HG03139 (cell line): ENCODE data around the gene CHRM1.
"Not testable (repeated sequence)": the region's sequence is repeated elsewhere in the genome, so short reads cannot be mapped to it uniquely, and the experiment has no call there.

ENCODE experiments used
- ATAC-seq: cut with Tn5 transposase; IDR thresholded peaks from one replicate; pipeline ENCODE4 v1.9.1; 2021; ENCODE audit not compliant: unreplicated experiment

The CHRM1 gene

DNA sequence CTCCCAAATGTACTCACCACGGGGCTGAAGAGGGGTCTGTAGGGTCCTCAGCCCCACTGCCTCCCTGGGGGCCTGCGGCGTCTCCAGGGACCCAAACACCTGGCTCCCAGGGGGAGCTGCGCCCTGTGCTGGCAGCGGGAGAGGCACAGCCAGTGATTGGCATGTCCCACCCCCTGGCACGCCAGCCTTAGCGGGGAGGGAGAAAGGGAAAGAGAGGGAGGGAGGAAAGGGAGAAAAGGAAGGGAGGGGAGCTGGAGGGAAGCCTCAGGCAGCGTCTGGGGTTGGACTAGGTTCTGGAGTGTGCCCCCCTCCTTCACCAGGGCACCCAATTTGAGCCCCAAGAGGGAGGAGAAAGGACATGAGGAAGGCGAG is at the start of gene CHRM1:
Gene CHRM1, minus strand, starts transcription at position 163 of the 372 bp plus-strand sequence. CDS start 10,263 bp downstream, outside the sequence.
- ATAC-seq = no peak

DNA sequence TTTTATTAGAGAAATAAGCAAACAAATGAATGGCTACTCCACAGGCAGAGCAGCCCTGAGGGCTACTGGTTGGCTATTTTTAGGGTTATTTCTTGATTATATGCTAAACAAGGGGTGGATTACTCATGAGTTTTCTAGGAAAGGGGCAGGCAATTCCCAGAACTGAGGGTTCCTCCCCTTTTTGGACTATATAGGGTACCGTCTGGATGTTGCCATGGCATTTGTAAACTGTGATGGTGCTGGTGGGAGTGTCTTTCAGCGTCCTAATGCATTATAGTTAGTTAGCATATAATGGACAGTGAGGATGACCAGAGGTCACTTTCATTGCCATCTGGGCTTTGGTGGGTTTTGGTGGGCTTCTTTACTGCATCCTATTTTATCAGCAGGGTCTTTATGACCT is 44.4 kb upstream of the CHRM1 start:
- no peak for ATAC-seq

GRCh38 chr11:62962391-62962790 is 41.2 kb upstream of the CHRM1 start:
- no peak for ATAC-seq

- no peak for ATAC-seq
Measured at GRCh38 chr11:62961017-62961570, 39.9 kb upstream of the CHRM1 start.

- no peak for ATAC-seq
Measured at GRCh38 chr11:62959422-62959980, 38.3 kb upstream of the CHRM1 start.

DNA sequence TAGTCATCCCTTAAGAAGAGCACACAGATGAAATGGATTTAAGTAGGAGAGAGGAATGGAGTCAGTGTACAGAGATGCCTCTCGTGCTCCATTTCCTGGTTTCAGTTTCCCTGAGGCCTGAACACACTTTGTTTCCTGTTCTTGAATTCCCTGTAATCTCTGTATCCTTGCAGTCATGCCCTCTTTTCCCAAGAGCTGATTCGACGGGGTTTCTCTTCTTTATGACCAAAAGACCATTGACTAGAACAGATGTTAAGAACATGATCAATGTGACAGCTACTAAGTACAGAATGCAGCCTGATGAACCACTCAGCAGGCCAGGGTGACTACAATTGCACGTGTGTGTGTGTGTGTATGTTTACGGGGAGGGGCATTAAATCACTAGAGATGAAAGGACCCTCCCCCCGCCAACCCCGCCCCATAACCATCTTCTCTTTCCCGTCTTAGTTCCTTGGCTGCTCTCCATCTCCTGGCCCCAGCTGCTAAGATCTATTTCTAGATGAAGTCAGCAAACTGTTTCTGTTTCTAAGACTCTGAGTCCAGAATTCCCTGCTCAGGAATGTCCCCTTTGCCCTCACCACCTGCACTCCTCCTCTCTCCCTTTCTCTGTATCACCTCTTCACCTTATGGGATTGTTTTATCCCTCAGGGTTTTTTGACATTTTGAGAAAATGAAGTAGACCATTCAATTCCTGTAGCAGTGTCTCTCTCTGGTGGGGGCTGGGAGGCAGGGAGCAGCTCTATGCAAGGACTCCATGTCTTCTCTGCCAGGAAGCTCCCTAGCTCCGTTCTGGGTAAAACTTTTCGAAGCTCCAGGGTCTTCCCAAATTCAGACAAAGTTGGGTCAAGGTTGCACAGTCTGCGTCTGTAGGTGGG is 37.6 kb upstream of the CHRM1 start:
- no peak for ATAC-seq

DNA sequence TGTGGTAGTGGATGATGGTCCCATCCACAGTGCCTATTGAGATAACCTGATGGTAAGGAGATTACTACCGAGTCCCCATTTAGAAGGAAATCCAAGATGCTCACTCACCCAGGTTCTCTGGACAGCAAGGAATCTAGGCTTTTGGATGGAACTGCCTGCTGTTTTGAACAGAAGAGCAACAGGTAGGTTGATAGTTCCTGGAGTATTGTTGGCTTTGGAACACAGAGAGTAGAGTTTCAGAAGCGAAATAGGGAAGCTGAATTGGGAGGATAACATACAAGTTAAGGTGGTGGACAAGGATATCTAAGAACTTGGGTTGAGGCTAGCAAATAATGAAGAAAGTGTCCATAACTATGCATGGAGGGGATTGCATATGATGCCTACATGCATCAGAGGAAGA is 36.0 kb upstream of the CHRM1 start:
- ATAC-seq = no peak

DNA sequence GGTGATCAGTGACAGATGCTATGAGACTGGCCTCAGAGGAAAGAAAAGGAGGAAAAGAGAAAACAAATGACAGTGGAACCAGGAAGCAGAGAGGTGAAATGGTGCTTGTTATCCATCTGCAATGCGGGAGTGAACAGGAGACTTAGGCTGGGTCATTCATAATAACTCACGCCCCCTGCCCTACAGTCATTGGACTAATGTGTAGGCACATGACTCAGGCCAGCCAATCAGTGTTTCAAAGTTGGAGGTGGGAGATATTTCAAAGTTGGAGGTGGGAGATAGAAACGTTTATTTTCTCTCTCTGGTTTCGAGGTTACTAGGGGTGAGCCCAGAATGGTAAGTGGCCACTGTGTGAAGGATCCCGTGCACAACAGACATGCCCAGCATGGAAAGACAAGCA is 33.3 kb upstream of the CHRM1 start:
- ATAC-seq = no peak

GRCh38 chr11:62953811-62954210 is 32.6 kb upstream of the CHRM1 start:
- no peak for ATAC-seq

DNA sequence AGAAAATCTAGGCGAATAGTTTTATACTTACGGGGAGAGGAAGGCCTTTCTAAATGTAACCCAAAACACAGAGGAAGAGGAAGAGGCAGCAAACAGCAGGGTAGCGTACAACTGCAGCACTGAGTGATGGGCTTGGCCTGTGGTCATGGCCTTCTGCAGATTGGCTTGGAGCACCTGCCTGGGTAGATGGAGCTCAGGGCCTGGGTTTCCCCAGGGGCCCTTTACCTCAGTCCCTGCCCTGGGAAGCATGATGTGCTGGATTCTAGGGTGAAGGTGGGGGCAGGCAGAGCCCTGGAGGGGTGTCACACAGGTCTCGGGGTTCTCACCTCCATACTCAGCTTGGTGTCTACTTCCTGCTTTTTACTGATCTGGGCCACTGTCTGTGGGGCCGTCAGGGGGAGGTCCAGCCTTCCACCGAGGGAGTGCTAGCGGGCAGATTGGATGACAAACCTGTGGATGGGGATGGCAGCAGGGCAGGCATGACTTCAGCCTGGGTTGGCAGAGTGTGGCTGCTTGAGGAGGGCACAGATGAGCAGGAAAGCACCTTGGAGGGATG is 27.7 kb upstream of the CHRM1 start:
- ATAC-seq = no peak

DNA sequence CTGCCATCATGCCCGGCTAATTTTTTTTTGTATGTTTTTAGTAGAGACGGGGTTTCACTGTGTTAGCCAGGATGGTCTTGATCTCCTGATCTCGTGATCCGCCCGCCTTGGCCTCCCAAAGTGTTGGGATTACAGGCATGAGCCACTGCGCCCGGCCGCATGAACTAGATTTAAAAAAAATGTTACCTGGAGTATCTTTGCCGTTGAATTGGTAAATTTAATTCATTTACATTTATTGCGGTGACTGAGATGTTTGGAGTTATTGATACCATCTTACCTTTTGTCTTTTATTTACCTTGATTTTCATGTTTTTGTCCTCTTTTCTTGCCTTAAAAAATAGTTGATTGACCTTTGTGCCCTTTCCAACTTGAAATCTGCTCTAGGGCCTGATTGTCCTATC is 24.4 kb upstream of the CHRM1 start:
- not testable (repeated sequence) for ATAC-seq

DNA sequence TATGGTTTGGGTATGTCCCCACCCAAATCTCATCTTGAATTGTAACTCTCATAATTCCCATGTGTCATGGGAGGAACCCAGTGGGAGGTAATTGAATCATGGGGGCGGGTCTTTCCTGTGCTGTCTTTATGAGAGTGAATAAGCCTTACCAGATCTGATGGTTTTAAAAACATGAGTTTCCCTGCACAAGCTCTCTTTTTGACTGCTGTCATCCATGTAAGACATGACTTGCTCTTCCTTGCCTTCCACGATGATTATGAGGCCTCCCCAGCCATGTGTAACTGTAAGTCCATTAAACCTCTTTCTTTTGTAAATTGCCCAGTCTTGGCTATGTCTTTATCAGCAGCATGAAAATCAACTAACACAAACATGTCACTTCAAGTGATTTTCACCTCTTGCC is 16.4 kb upstream of the CHRM1 start:
- ATAC-seq = not testable (repeated sequence)

- no peak for ATAC-seq
Measured at GRCh38 chr11:62934496-62934785, 13.3 kb upstream of the CHRM1 start.

DNA sequence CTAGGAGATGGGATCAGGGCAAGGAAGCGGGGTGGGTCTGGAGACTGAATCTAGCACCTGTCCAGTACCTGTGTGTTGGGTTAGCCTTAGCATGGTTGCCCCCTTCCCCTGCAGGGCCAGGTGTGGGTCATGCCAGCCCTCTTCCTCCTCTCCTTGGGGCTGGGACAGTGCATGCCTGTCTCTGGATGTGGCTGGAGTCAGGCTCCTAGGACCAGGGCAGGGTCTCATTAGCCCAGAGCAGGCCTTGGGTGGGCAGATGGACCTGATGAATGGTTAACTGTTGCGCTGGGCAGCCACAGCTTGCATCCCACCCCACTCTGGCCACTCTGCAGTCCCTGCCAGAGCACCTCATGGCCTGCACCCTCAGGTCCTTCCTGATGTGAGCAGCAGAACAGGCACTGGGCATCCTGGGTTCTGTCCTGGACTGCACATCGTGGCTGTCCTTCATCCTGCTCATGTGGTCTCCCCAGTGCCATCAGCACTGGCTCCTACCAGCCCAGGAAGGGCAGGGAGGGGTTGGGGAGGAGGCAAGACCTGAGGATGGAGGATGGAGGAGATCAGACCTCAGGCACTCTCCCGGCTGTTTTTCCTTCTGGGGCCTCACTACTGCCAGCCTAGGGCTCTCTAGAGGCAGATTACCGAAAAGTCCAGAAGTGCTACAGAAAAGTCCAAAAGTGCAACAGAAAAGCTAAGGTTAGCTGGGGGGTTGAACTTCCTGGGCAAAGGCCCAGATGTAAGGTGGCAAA is 12.8 kb upstream of the CHRM1 start:
- ATAC-seq = no peak

DNA sequence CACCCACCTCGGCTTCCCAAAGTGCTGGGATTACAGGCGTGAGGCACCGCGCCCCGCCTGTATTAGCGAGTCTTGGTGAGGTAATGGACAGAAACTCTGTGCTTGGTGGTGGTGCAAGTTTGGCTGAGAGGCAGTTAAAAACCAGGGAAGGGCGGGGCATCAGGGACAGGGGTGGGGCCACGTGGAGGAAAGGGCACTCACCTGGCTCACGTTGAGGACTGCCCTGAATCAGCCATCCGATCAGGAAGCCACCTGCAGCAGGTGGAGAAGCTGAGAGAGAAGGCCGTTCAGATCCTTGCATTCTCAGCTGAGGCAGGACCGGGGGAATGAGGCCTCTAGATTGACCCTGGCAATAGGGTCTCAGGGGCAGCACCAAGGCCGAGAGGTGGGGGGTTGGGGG is 12.1 kb upstream of the CHRM1 start:
- ATAC-seq = no peak

DNA sequence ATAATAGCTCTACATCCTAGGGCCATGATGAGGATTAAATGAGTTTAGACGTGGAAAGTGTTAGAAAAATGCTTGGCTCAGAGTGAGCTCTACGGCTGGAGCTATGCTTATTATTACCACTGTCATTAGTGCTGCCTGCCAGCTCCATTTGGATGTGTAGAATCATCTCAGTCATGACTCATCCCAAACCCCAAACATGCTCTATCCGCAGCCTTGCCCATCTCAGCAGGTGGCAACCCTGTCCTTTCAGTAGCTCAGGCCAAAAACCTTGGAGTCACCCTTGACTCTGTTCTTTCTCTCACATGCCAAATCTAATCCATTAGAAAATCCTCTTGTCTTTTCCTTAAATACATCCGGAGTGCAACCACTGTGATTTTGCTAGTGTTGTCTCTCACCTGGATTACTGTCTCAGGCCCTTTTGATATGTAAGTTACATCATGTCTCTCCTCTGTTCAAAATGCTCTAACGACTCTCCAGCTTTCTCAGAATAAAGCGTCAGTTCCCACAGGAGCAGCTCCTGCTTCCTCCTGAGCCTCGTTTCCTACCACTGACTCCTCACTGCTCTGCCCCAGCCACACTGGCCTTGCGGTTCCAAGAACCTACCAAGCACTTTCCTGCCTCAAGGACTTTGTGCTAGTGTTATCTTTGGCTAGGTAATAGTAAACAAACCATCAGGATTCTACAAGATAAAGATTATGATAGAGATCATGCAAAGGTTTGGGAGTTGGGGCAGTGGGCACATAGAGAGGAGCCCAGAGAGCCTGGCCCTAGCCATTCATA is 10.5 kb upstream of the CHRM1 start:
- no peak for ATAC-seq

- ATAC-seq = no peak
Measured at GRCh38 chr11:62930666-62931065, 9.5 kb upstream of the CHRM1 start.

DNA sequence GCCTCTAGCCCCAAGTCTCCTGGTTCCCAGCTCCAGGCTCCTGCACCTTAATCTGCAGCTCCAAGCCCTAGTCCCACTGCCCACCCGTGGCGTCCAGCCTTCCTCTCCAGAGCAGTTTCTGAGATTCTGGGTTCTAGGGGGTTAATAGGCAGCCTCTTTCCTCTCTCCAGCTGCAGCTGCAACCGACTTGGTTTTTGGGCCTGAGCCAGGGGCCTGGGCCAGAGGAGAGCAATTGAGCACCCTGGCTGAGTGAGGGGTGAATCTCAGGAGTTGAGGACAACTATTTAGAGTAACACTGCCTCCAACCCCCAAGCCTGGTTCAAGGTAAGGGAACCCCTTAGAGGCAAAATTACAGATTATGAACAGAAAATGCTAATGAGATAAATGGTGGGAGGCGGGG is 9.0 kb upstream of the CHRM1 start:
- no peak for ATAC-seq

GRCh38 chr11:62928011-62928410 is 6.8 kb upstream of the CHRM1 start:
- ATAC-seq = no peak

DNA sequence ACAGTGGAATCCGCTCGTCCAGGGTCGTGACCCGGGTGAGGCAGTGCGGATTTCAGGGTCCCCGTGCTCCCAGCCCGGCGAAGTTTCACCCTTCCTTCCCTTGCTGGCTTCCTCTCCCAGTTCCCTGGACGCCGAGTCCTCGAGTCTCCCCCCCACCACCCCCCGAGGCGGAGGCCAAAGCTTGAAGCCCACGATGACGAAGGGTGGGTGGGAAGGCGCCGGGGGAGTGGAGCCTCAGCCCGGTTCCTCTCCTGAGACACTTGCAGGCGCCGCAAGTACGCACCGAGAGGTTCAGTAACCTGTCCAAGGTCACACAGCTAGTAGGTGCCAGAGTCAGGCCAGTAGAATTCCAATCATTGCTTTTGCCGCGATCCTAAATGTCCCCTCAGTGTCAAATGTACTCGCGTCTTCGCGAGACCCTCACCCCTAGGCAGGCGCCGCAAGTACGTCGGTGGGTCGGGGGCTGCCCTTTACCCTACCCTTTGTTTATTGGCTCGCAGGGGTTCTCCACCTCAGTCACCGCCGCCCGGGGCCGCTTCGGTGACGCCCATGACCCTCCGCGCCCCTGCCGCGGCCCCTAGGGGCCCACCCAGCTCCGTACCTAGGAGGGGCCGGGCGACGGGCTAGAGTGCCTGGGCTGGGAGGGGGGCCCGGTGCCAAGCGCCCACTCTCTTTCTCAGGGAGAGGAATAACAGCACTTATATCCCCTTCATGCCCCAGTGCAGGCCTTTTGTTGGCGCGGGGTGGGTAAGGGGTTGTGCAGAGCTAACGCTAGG is 5.7 kb upstream of the CHRM1 start:
- ATAC-seq = no peak
